DLD1 (cell line): ENCODE measurements around the gene CRYGN.

Experiments used
- in situ Hi-C: cut with HindIII; loops from 2 replicates; pipeline ENCODE4 v1.10.0; 2017; ENCODE audit warnings: low sequenced_read_pairs

The CRYGN gene

DNA sequence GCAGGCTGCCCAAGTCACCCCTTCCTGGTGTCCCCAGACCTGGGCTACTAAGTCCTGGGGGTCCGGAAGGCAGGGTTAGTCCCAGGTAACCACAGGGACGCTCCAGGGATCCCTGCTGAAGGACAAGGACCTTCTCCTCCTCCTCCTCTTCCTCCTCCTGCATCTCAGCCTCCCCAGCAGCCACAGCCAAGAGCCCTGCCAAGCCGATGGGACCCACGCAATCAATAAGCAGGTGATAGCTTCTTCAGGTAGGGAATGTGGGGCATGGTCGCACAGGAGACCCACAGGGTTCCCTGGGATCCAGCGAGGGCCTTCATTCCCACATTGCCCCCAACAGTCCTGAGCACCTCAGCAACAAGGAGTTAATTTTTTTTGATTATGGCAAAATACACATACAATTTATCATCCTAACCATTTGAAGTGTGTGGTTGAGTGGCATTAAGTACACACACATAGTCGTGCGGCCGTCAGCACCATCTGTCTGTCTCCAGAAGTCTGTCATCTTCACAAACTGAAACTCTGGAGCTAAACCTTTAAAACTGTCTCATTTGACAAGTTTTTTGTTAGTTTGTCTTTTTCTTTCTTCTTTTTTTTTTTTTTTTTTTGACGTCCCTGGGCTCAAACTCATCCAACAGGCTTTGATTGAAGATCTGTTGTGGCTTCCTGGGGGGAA, 12.1 kb downstream of the CRYGN start:
- in situ Hi-C loops: no loop called here

DNA sequence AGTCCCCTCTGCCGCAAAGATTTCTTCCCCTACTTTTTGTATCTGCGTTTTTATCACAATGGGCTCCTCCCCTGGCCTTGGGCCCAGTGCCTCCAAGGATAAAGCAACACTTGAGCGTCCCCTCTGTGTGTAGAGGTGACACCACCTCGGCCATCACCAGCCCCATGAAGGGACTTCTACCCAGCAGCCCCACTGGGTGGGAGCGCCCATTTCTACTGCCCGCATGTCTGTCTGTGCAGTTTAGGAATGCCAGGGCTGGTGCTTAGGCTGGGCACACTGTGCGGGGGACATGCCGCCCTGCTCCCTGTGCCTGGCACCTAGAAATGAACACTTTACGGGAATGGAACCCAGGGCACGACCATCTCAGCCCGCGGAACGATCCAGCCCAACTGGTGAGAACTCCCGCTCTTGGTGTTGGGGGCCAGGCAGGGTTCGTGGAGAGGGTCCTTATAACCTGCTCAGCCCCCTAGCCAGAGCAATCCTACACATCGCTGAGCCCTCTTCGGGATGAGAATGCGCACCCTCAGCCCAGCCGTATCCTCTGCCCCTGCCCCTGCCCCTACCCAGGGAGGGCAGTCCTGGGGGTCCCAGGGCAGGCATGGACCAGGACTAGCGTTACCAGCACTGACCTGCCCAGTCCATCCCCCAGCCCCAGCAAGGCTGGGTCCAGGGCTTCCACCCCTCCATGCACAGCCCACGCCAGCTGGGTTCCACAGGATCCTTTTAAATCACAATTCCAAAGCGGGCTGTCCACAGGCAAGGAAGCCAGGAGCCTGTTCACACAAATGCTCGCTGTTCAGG, 12.8 kb downstream of the CRYGN start:
- in situ Hi-C loops: no loop called here

DNA sequence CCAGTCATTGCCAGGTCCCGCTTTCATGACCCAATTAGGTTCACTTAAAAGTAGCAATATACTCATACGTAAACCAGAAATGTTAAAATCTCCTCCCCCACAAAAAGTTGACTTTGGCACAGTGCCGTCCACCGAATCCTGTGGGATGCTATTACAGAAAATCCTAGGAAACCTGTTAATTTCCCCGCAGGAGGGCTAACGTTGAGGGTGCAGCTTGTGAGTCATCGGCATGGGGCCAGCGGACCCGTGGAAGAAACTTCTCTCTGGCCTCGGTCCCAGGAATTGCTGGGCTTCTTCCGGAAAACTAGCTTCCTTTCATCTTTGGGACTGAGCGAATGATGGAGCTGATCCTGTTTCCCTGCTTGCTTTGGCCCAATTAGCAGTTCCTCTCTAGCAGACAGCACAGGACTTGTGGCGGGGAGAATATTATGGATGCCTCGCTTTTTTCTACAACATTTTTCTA, 13.5 kb downstream of the CRYGN start:
- in situ Hi-C loops: no loop called here

DNA sequence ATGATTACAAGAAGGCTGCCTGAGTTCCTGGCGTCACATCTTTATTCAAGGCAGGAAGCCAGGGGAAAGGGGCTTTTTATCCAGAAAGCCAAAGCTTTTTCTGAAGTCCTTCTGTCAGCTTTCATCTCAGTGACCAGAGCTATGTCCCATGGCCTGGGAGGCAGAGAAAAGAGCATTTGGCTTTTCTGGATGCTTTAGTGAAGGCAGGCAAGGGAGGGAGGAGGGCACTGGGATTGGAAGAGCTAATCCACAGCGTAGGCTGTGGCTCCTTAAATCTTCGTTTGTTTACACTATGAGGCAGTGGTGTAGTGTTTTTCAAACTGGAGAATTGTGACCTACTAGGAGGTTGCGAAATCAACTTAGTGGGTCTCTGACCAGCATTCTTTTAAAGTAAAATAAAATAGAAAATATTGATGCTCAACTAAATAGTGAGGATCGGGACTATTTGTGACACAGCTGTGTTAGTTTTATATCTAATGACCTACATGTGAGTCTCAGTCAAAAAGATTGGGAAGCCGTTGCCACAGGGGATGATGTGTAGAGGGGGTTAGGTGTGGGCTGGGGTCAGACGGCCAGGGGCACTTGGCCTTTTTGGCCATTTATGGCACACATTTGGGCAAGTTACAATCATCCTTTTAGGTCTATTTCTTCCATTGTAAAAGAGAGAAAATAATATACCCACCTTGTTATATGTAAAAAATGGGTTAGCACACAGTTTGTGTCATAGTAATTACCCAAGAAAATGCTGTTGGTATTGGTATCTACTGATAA, 14.1 kb downstream of the CRYGN start:
- in situ Hi-C loops: no loop called here

DNA sequence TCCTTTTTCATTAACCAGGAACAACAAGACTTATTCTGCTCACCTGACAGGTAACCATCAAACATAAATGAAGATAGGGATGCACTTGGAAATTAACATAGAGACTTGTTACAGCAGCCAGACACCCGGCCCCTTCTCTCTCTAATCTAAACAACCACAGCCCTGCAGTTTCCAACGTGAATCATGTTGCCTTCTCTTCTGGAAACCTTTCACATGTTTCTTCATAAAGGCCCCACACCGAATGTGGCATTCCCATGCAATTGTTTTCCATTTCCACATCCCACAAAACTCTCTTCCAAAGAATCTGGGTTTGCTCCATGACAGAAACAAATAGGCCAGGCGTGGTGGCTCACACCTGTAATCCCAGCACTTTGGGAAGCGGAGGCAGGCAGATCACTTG, 15.1 kb downstream of the CRYGN start:
- in situ Hi-C loops: no loop called here

DNA sequence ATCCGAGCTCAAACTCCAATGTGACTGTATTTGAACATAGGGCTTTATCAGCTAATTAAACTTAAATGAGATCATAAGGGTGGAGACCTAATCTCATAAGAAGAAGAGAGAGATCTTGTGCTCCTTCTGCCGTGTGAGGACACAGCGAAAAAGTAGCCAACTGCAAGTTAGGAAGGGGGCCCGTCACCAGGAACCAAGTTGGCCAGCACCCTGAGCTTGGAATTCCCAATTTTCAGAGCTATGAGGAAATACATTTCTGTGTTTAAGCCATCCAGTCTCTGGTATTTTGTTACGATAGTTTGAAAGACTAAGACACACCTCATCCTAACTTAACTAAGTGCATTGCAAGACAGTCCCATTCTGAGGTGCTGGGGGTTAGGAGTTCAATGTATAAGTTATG, 16.0 kb downstream of the CRYGN start:
- in situ Hi-C loops: no loop called here

DNA sequence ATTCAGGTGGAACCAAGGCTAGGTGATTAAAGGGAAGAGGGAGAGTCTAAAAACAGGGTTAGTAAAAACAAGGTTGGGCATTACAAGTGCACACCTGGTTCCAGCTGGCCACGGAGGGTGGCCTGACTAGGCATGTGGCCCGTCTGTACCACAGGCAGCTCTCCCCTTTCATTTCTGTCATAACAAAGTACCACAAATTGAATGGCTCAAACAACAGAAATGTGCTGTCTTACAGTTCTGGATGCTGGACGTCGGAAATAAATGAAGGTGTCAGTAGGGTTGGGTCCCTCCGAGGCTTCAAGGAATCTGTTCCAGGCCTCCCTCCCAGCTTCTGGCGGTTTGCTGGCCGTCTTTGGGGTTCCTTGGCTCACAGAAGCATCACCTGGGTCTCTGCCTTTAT, 16.7 kb downstream of the CRYGN start:
- in situ Hi-C loops: no loop called here

DNA sequence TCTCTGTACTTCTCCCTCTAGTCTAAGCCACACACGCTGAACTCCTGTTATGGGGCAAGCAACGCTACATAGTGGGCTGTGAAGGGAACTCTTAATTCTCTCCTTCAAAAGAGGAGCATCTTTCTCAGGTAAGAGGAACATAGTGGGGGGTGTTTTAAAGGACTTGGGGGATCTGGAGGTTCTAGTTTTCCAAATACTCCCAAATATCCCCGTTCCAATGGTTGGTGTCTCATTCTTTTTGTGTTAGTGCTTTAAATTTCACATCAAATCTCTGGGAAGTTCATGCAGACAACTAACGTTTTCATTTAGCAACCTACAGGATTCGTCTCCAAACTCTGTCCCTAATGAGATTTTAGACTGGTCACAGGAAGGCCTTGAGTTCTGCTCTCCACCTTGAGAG, 17.7 kb downstream of the CRYGN start:
- in situ Hi-C loops: no loop called here

DNA sequence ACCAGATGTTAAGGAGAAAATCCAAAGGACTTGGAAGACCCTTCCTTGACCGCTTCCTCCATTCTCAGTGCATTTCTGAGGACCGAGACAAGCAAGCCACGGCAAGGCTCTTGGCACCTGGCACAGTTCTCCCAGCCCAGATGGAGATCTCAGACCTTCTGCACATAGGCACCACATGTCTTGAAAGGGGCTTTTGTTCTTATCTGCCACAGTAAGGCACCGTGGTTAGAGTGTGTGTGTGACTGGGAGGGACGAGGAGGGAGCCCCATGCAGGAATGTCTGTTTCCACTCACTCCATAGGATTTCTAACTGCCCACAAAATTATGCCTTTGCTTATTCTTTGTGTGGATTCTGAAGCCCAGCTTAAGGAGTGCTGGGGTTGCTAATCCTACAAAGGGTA, 19.8 kb downstream of the CRYGN start:
- in situ Hi-C loops: no loop called here

DNA sequence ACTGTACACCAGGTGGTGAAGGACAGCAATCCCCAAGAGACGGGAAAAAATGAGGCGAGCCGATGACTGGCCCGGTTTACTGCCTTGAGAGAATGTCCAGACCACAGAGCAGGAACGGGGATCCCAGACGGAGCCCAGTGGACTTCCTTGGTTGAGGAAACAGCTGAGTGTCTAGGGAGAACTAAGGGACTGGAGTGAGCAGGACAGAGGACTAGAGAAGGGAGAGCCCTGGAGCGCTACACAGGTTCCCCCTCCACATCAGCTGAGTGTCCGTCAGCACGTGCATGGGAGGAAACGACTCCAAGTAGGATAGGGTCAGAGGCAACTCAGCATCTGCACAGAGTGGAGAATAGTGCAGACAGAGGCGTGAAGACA, 23.0 kb downstream of the CRYGN start:
- in situ Hi-C loops: no loop called here

DNA sequence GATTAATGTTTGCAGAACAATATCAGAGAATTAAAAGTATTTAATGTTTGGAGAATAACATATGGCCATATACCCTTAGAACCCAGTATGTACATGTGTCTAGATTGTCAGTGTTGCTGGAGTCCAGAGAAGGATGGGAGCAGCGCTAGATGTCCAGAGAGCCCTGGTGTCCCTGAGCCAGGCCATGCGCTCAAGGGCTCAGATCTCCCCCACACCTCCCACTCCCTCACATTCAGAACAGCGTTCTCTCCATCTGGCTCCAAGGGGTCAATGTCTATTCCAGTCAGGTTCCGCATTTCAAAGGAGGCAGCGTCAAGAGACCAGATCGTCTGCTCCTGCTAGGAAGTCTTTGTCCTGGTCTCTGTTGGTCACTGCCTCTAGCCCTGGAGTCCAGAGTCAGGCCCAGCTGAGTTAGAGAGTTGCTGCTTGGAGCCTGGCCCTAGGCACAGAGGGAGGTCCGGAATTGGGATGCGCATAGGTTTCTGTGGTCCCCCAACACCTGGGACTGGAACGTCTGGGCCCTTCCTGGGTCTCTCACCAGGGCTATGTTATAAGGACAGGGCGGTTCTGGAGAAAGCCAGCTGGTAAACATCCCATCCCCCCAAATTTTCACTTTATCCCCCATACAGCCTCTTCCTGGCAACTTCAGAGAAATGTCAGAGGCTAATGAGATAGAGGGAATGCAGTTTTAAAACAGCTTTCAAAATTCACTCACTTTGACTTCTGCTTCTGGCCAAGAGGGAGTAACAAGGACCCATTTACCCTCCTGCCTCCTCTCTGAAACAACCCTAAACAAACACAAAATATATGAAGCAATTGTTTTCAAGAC, 23.6 kb downstream of the CRYGN start:
- in situ Hi-C loops: no loop called here

DNA sequence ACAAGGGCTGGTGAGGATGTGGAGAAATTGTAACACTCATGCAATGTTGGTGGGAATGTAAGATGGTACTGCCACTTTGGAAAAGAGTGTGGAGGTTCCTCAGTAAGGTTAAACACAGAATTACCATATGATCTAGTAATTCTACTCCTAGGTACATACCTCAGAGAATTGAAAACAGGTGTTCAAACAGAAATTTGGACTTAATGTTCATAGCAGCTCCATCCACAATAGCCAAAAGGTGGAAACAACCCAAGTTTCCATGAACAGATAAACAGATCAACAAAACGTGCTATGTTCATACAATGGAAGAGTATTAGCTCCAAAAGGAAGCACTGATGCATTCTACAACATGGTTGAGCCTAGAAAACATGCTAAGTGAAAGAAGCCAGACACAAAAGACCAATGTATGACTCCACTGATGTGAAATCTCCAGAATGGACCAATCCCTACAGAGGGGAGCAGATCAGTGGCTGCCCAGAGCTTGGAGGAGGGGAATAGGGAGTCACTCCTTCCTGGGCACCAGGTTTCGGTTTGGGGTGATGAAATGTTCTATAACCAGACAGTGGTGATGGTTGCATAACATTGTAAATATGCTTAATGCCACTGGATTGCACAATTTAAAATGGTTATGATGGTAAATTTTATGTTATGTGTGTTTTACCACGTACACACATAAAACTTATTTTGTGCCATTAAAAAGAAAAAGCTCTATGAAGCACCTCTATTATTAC, 24.4 kb downstream of the CRYGN start:
- in situ Hi-C loops: no loop called here

DNA sequence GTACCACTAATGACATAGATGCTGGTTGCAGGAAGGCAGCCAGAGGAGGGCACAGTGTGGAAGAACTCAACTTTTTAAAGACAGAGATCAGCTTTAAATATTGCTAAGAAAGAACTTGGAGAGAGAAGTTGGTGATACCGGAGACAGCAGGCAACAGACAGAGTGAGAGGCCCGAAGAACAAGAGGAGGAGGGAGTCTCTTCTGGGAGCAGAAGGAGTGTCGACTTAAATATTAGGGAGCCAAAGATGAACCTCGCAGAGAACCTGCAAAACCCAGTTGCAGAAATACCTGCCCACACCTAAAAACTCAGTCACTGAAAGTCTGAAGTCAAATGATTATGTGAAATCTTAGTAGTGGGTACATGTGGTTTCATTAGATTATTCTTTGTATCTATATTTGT, 26.7 kb downstream of the CRYGN start:
- in situ Hi-C loops: no loop called here

DNA sequence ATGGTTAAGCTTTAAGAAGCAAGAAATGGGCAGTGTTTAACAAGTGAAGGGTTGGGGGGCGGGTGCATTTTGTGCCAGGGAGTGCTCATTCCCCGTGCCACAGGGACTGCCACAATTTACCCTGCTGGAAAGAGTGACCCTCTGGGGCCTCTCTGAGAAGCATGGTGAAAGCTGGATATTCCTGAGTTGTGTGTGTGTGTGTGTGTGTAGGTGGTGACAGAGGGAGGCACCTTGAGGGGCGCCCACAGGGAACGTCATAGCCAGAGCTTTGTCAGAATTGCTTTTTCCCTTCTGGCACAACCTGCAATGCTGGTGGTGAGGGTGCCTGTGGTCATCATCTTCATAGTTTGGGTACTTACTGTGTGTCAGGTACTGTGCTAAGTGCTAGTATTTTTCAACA, 27.6 kb downstream of the CRYGN start:
- in situ Hi-C loops: no loop called here

DNA sequence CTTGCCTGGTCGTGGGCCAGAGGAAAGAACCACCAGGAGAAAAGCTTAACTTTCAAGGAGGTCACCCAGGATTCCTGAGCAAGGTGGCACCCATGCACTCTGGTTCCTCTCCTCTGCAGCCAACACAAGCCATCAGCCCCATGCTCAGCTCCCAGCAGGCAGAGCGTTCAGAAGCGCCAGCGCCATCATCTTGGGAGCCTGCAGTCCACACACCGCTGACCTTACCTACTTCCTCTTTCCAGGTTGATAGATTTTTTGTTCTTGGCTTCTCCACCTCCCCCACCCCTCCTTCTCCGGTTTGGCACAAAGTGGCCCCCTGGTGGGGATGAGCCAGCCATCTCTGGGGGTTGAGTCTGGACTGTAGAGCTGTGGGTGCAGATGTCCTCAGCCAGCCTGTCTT, 28.4 kb downstream of the CRYGN start:
- in situ Hi-C loops: no loop called here

DNA sequence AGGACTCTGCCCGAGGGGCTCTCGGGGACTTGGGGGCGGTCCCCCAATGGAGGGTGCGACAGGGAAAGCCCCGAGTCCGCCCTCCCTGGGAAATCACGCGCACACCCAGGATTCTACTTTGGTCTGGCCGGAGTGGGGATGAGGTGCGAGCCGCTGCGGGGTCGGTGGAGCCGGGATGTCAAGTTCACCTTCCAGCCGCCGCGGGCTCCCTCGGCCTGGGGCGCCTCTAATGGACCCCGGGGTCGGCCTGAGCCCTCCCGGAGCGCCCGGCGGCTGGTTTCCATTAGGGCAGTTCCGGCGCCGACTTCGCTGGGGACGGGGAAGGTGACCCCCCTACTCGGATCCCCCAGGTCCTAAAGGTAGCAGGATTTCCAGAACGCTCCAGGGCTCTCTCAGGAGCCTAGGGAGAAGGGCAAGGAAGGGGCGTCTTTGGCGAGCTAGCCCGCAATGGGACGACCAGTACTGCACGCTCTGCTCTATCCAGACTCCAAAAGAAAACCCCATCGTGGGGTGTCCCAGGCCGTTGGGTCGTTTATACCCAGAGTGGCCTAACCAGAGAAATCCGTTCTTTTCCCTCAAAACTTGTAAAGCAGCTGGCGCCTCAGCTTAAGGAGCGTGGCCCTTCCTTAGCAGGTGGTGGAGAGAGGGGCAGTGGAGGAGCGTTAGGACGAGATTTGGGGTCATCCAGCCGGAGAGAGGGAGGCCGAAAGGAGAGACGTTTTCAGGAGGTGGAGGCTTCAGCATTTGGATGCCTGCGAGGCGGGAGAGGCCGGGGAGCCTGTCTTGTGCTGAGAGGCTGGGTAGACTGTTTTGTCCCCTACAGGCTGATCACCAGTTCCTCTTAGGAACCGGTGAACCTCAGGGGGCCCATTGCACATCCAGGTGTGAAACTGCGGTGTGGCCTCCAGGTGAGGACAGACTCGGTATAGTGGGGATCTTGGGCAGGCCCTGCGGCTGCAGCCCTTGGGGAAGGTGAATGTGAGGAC, 29.2 kb downstream of the CRYGN start:
- in situ Hi-C loops: no loop called here

DNA sequence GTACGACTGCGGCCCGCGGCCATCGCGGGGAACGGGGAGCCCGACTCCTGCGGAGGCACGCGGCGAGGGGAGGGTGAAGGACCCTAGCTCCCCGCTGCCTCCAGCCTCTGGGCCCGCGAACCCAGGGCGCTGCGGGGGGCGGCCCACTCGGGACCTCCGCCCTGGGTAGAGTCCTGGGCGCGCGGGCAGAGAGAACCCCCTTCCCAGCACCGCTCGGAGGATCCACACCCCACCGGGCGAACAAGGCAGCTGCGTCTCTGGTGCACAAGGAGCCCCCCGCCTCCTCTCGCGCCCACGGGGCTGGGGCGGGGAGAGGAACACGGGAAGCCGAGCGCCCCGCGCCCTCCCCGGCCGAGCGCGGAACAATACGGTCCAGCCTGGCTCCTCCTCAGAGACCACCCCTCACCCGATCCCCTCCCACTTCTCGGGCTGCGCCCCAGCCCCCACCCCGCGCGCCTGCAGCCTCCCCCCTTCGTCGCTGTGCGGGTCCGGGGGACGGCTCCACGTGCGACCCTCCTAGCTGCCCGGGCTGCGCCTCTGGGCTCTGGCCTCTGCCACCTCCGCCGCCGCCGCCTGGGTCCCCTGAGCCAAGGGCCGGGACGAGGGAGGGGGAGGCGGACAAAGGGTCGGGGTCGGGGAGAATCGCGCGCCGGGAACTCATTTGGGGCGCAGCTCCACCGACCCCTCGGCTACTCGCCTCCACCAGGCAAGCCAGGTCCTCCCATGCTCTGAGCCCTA, 30.1 kb downstream of the CRYGN start, which contains the start of gene WDR86:
Gene WDR86, minus strand, starts transcription at position 372 of the 738 bp plus-strand sequence. CDS start 449 bp downstream, outside the sequence.
- in situ Hi-C loops: no loop called here
